HepG2 (cell line): ENCODE results near the gene PTPN14. TPM values are rescaled to one million over a fixed set of nuclear protein-coding genes. Genes with fewer than 3 reads are reported as not detected.

ENCODE experiments used
- ATAC-seq: fragments of 200-7000 bp; cut with Tn5 transposase; 3 replicates; pipeline ENCODE4 v1.9.1; 2020; ENCODE audit warnings: mild to moderate bottlenecking, moderate library complexity
- BruUV-seq: library from RNA; stranded (reverse); fragments of 400-500 nt; replicated peaks from 2 replicates; lab custom pipeline; 2021; lab: Mats Ljungman, UMichigan
- CTCF ChIA-PET: fragments of 300-600 bp; formaldehyde crosslinking; extraction: SDS; loops from one replicate; lab custom pipeline; 2021; ENCODE audit warnings: low total read pairs, inconsistent platforms, low intra/inter-chr PET ratio; lab: Yijun Ruan, JAX
- POLR2A ChIA-PET: fragments of 350-600 bp; sonication (Branson Sonifier 250); formaldehyde crosslinking; loops from one replicate; lab custom pipeline; 2020; ENCODE audit warnings: antibody characterized with exemption, inconsistent platforms; lab: Yijun Ruan, JAX
- DNase-seq: peaks from one replicate; pipeline ENCODE4 v3.0.0-alpha.2; 2015; ENCODE audit warnings: low spot score
- FAIRE-seq: peaks from 3 replicates; lab custom pipeline; 2011; peaks lifted over from hg19 to GRCh38; lab: Jason Lieb, UNC
- H2AFZ ChIP-seq: one replicate; pipeline ENCODE4 v1.6.1; 2011; ENCODE audit warnings: low read length, inconsistent platforms
- H3K27ac ChIP-seq: fragments of 300-600 bp; 3 replicates; pipeline ENCODE4 v1.8.0; 2011; ENCODE audit warnings: mixed run types, mild to moderate bottlenecking, mixed read lengths, low read length, inconsistent platforms; ENCODE audit not compliant: insufficient read depth; ENCODE audit errors: extremely low read length
- H3K27me3 ChIP-seq, 2 experiments: fragments of 200-600 bp in 1 of 2; 2 replicates in 1 of 2; 3 replicates in 1 of 2; pipeline versions ENCODE4 v1.6.0 to v1.8.0; 2011; ENCODE audit warnings: low read length in 2 of 2, mild to moderate bottlenecking in 2 of 2, moderate library complexity in 2 of 2, inconsistent platforms in 1 of 2; ENCODE audit not compliant: insufficient read depth in 2 of 2, control insufficient read depth in 1 of 2
- H3K36me3 ChIP-seq, 2 experiments: fragments of 200-600 bp in 1 of 2; replicated peaks in 1 of 2; 2 replicates in 1 of 2; 3 replicates in 1 of 2; pipeline versions ENCODE4 v1.5.1 to v1.8.0; 2011; ENCODE audit warnings: low read length in 2 of 2, inconsistent platforms in 1 of 2; ENCODE audit not compliant: insufficient read depth in 2 of 2, control insufficient read depth in 1 of 2
- H3K4me1 ChIP-seq: 2 replicates; pipeline ENCODE4 v1.5.1; 2012; ENCODE audit warnings: low read length, inconsistent platforms; ENCODE audit not compliant: insufficient read depth
- H3K4me2 ChIP-seq: 2 replicates; pipeline ENCODE4 v1.6.0; 2011; ENCODE audit warnings: low read depth, low read length, inconsistent platforms
- H3K4me3 ChIP-seq, 3 experiments: fragments of 200-600 bp in 1 of 3; sonication (generic), shearing (Covaris generic) in 1 of 3; replicated peaks in 1 of 3; 2 replicates each; pipeline ENCODE4 v1.5.1; 2011 to 2016; ENCODE audit warnings: low read length in 3 of 3, inconsistent platforms in 2 of 3, low read depth in 2 of 3, mild to moderate bottlenecking in 2 of 3, control low read depth in 1 of 3, mixed read lengths in 1 of 3; ENCODE audit not compliant: insufficient read depth in 1 of 3
- H3K79me2 ChIP-seq: one replicate; pipeline ENCODE4 v1.6.1; 2011; ENCODE audit warnings: low read length, inconsistent platforms; ENCODE audit not compliant: insufficient read depth
- H3K9ac ChIP-seq: 2 replicates; pipeline ENCODE4 v1.6.0; 2011; ENCODE audit warnings: mild to moderate bottlenecking, low read depth, low read length, inconsistent platforms; ENCODE audit not compliant: insufficient read depth
- H3K9me3 ChIP-seq: 2 replicates; pipeline ENCODE4 v1.5.1; 2012; ENCODE audit warnings: mild to moderate bottlenecking, low read length
- H4K20me1 ChIP-seq: 2 replicates; pipeline ENCODE4 v1.6.0; 2011; ENCODE audit warnings: inconsistent platforms, mild to moderate bottlenecking, low read length, moderate library complexity; ENCODE audit not compliant: insufficient read depth
- AKAP8 ChIP-seq: sonication (generic); formaldehyde crosslinking; IDR thresholded peaks from 2 replicates; pipeline ENCODE4 v1.5.1; 2020; ENCODE audit warnings: mild to moderate bottlenecking, missing genetic modification reagents
- AKNA ChIP-seq: sonication (generic); formaldehyde crosslinking; IDR thresholded peaks from 2 replicates; pipeline ENCODE4 v1.4.0; 2020; ENCODE audit warnings: missing genetic modification reagents, borderline replicate concordance
- GATA4 ChIP-seq: sonication (generic); IDR thresholded peaks from 2 replicates; pipeline ENCODE4 v1.6.1; 2016; ENCODE audit warnings: antibody characterized with exemption, low read depth, borderline replicate concordance
- KAT2B ChIP-seq: fragments of 150-350 bp; IDR thresholded peaks from 2 replicates; pipeline ENCODE4 v1.6.1; 2014; ENCODE audit warnings: low read depth, low read length, borderline replicate concordance
- NFRKB ChIP-seq: fragments of 450-650 bp; IDR thresholded peaks from 2 replicates; pipeline ENCODE4 v1.6.1; 2017
- STAT5B ChIP-seq: sonication (generic); formaldehyde crosslinking; IDR thresholded peaks from 2 replicates; pipeline ENCODE4 v1.4.0; 2020; ENCODE audit warnings: missing genetic modification reagents
- ZFYVE20 ChIP-seq: sonication (generic); formaldehyde crosslinking; IDR thresholded peaks from 2 replicates; pipeline ENCODE4 v1.8.0; 2023; ENCODE audit warnings: low read depth, mild to moderate bottlenecking, moderate library complexity, missing genetic modification reagents, borderline replicate concordance
- ZNF136 ChIP-seq: sonication (generic); formaldehyde crosslinking; IDR thresholded peaks from 2 replicates; pipeline ENCODE4 v1.8.1; 2022; ENCODE audit warnings: low read depth, mild to moderate bottlenecking, moderate library complexity, missing genetic modification reagents
- ZNF362 ChIP-seq: sonication (generic); formaldehyde crosslinking; IDR thresholded peaks from 2 replicates; pipeline ENCODE4 v1.4.0; 2020; ENCODE audit warnings: missing genetic modification reagents, mild to moderate bottlenecking, borderline replicate concordance
- WGBS: methylation state at CpG from one replicate; pipeline ENCODE4 v1.1.6; 2017; ENCODE audit warnings: low lambda C conversion rate; 5-methylcytosine and 5-hydroxymethylcytosine counted together
- in situ Hi-C: cut with HindIII; loops from 2 replicates; pipeline ENCODE4 v1.10.0; 2017; ENCODE audit warnings: low pct_unique_long_range_greater_than_20kb; ENCODE audit not compliant: extremely low pct_ligation_motif_present
- intact Hi-C: fragments of 100-400 bp; cut with micrococcal nuclease; formaldehyde crosslinking; loops from one replicate; pipeline ENCODE4 v1.10.0; 2022; ENCODE audit not compliant: unreplicated experiment
- polyA plus RNA-seq, 8 experiments: library from polyadenylated mRNA; depleted of rRNA in 3 of 8; stranded (reverse) in 7 of 8; unstranded in 1 of 8; fragments of >200 nt; fragmentation: Illumina TruSeq in 4 of 8; extraction: Trizol in 4 of 8; gene quantifications; 2 replicates each; pipeline versions ENCODE4 v1.2.1 to v1.2.3, GENCODE V29; 2011 to 2016; ENCODE audit warnings: low read depth in 4 of 8, missing spikeins in 1 of 8, mixed read lengths in 1 of 8; ENCODE audit not compliant: insufficient read depth in 1 of 8
- total RNA-seq, 5 experiments: library from RNA; depleted of rRNA; stranded (reverse); fragments of >200 nt; fragmentation: Illumina TruSeq; extraction: Trizol; gene quantifications; 2 replicates each; pipeline ENCODE4 v1.2.3, GENCODE V29; 2016; ENCODE audit warnings: low read depth in 1 of 5
- TF ChIP-seq, protein P1 (sequence below): sonication (generic); formaldehyde crosslinking; IDR thresholded peaks from 2 replicates; pipeline ENCODE4 v1.8.0; 2022; ENCODE audit warnings: missing genetic modification reagents, mild to moderate bottlenecking, moderate library complexity, borderline replicate concordance
- TF ChIP-seq, protein P2 (sequence below): sonication (generic); formaldehyde crosslinking; IDR thresholded peaks from 2 replicates; pipeline ENCODE4 v1.5.0; 2020; ENCODE audit warnings: missing genetic modification reagents, mild to moderate bottlenecking, borderline replicate concordance

The PTPN14 gene
- total and polyA plus RNA-seq, 2 of the 13 experiments (the other 11 are each of a cell fraction or from before 2014, with no cell fraction given): 3.9 to 4.7 TPM

GRCh38 chr1:214514032-214514818, 37.2 kb downstream of the PTPN14 start:
- no peaks in the 10 kb centered on the region for H3K9me3 ChIP-seq
- FAIRE-seq (no peak), ATAC-seq (no peak), DNase-seq (no peak)
- intact Hi-C loops: no loop called here
- H3K4me1 ChIP-seq: peaks cover 16% of the 10 kb centered on the region
- ChIA-PET CTCF (no interaction called here), POLR2A (no interaction called here)
- in situ Hi-C loops: no loop called here
- peaks cover 21% of the 10 kb centered on the region for H4K20me1 ChIP-seq
- H2AFZ ChIP-seq: no peak overlapping the region
- H3K79me2 ChIP-seq: no peaks in the 10 kb centered on the region
- no peaks in the 10 kb centered on the region for H3K27me3 ChIP-seq
- no peak overlapping the region for H3K27ac ChIP-seq
- H3K4me2 ChIP-seq: no peak overlapping the region
- H3K9ac ChIP-seq: no peak overlapping the region
- 94% methylated on average over 5 of the region's 9 CpGs for WGBS
- no TSS peak for BruUV-seq
- H3K4me3 ChIP-seq: no peak overlapping the region
- H3K36me3 ChIP-seq: no peaks in the 10 kb centered on the region
- TF ChIP-seq AKAP8 (CRISPR knock-in tag) (no peak), ZNF362 (CRISPR knock-in tag) (no peak), ZNF136 (CRISPR knock-in tag) (no peak), AKNA (CRISPR knock-in tag) (no peak), GATA4 (no peak), STAT5B (CRISPR knock-in tag) (no peak), NFRKB (no peak), ZFYVE20 (CRISPR knock-in tag) (no peak), KAT2B (no peak)
- TF ChIP-seq, protein P1, sequence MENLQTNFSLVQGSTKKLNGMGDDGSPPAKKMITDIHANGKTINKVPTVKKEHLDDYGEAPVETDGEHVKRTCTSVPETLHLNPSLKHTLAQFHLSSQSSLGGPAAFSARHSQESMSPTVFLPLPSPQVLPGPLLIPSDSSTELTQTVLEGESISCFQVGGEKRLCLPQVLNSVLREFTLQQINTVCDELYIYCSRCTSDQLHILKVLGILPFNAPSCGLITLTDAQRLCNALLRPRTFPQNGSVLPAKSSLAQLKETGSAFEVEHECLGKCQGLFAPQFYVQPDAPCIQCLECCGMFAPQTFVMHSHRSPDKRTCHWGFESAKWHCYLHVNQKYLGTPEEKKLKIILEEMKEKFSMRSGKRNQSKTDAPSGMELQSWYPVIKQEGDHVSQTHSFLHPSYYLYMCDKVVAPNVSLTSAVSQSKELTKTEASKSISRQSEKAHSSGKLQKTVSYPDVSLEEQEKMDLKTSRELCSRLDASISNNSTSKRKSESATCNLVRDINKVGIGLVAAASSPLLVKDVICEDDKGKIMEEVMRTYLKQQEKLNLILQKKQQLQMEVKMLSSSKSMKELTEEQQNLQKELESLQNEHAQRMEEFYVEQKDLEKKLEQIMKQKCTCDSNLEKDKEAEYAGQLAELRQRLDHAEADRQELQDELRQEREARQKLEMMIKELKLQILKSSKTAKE (CRISPR knock-in tag): no peak
- TF ChIP-seq, protein P2, sequence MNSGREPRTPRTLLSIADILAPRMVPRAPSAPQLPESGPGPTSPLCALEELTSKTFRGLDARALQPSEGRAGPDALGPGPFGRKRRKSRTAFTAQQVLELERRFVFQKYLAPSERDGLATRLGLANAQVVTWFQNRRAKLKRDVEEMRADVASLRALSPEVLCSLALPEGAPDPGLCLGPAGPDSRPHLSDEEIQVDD: no peak
